Measurements from ENCODE around the gene FMO3.

The FMO3 gene

DNA sequence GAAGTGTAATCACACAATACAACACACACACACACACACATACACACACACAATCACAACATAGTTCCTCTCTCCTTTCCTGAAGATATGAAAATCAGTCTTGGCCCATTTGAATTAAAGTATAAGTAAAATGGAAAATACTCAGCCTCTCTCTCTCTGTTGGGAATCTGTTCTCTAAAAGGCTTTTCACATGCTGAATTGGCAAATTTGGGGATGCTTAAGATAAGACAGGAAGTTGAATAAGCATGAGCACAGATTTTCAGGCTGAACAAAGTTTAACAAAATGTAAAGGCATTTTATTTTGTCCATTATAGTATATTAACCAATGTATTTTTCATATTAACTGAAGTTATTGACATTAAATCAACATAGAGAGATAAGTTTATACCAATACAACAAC lies 70.7 kb downstream of the FMO3 start:
- Mint-ChIP-seq H3K4me1 (no peaks in the 10 kb centered on the region), H3K9me3 (no peaks in the 10 kb centered on the region)
- TF ChIP-seq, protein P1, sequence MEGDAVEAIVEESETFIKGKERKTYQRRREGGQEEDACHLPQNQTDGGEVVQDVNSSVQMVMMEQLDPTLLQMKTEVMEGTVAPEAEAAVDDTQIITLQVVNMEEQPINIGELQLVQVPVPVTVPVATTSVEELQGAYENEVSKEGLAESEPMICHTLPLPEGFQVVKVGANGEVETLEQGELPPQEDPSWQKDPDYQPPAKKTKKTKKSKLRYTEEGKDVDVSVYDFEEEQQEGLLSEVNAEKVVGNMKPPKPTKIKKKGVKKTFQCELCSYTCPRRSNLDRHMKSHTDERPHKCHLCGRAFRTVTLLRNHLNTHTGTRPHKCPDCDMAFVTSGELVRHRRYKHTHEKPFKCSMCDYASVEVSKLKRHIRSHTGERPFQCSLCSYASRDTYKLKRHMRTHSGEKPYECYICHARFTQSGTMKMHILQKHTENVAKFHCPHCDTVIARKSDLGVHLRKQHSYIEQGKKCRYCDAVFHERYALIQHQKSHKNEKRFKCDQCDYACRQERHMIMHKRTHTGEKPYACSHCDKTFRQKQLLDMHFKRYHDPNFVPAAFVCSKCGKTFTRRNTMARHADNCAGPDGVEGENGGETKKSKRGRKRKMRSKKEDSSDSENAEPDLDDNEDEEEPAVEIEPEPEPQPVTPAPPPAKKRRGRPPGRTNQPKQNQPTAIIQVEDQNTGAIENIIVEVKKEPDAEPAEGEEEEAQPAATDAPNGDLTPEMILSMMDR (IDR thresholded peaks at IDR 0.05): no peak

GRCh38 chr1:171166361-171166760 lies 75.7 kb downstream of the FMO3 start:
- Mint-ChIP-seq H3K36me3 (ENCODE audit: low read depth) (no peaks in the 10 kb centered on the region), H3K9me3 (no peaks in the 10 kb centered on the region), H3K27me3 (ENCODE audit: low read depth, poor library complexity) (peaks cover 3% of the 10 kb centered on the region), H3K4me3 (no peak overlapping the region), H3K4me1 (no peaks in the 10 kb centered on the region), H3K27ac (no peak overlapping the region)
- TF ChIP-seq, protein P1 (IDR thresholded peaks at IDR 0.05): no peak
- DNase-seq: no peak

More for the DNA sequence above, 70.7 kb downstream of the FMO3 start:
- Mint-ChIP-seq H3K27ac (no peak overlapping the region), H3K27me3 (ENCODE audit: low read depth, poor library complexity) (no peaks in the 10 kb centered on the region), H3K36me3 (ENCODE audit: low read depth) (no peaks in the 10 kb centered on the region), H3K4me3 (no peak overlapping the region)
- no peak for DNase-seq
